Muscle layer of colon (tissue), 2 donors: ENCODE results near the gene GNA12.
A peak's percentile ranks its signal among the peaks of the same experiment; 100 is the strongest.

Experiments
- H3K27ac ChIP-seq: one replicate; pipeline ENCODE4 v1.7.0; 2013; ENCODE audit warnings: low read depth, mild to moderate bottlenecking, low read length, moderate library complexity
- H3K27me3 ChIP-seq, 2 donors: one replicate each; pipeline ENCODE4 v1.7.0; 2013; ENCODE audit warnings: low read length in 2 of 2, mild to moderate bottlenecking in 2 of 2; ENCODE audit not compliant: insufficient read depth in 2 of 2, control insufficient read depth in 1 of 2
- H3K36me3 ChIP-seq: one replicate; pipeline ENCODE4 v1.7.0; 2013; ENCODE audit warnings: mild to moderate bottlenecking, low read length; ENCODE audit not compliant: insufficient read depth
- H3K4me1 ChIP-seq: one replicate; pipeline ENCODE4 v1.7.0; 2013; ENCODE audit warnings: mild to moderate bottlenecking, low read length; ENCODE audit not compliant: insufficient read depth
- H3K4me3 ChIP-seq, 2 donors: one replicate each; pipeline ENCODE4 v1.7.0; 2013; ENCODE audit warnings: low read length in 2 of 2, low read depth in 1 of 2, mild to moderate bottlenecking in 1 of 2, moderate library complexity in 1 of 2
- H3K9ac ChIP-seq: one replicate; pipeline ENCODE4 v1.7.0; 2013; ENCODE audit warnings: low read length
- H3K9me3 ChIP-seq: one replicate; pipeline ENCODE4 v1.7.0; 2013; ENCODE audit warnings: mild to moderate bottlenecking, low read length
- donor health status: abdominal sarcoma.
- donor health status: Adenocarcinoma of cecum.

Gene GNA12

GRCh38 chr7:2833083-2833910, 10.8 kb downstream of the GNA12 start:
- peaks cover 11% of the 10 kb centered on the region for H3K4me1 ChIP-seq
- H3K27ac ChIP-seq: no peak overlapping the region
- no peaks in the 10 kb centered on the region for H3K9me3 ChIP-seq

GRCh38 chr7:2832461-2832860, 11.6 kb downstream of the GNA12 start:
- Histone ChIP-seq H3K36me3 (peaks cover 5% of the 10 kb centered on the region), H3K27me3 (no peaks in the 10 kb centered on the region), H3K9ac (no peak overlapping the region), H3K4me1 (peaks cover 4% of the 10 kb centered on the region), H3K27ac (no peak overlapping the region), H3K9me3 (no peaks in the 10 kb centered on the region), H3K4me3 (no peak overlapping the region)

More at GRCh38 chr7:2833083-2833910, 10.8 kb downstream of the GNA12 start:
- H3K9ac ChIP-seq: no peak overlapping the region
- no peak overlapping the region for H3K4me3 ChIP-seq
- H3K27me3 ChIP-seq: no peaks in the 10 kb centered on the region
- peaks cover 5% of the 10 kb centered on the region for H3K36me3 ChIP-seq

GRCh38 chr7:2830609-2831376, 13.3 kb downstream of the GNA12 start:
- Histone ChIP-seq H3K36me3 (peaks cover 5% of the 10 kb centered on the region), H3K4me1 (peaks cover under 1% of the 10 kb centered on the region), H3K9ac (no peak overlapping the region), H3K9me3 (no peaks in the 10 kb centered on the region), H3K27ac (no peak overlapping the region), H3K4me3 (no peak overlapping the region), H3K27me3 (no peaks in the 10 kb centered on the region)

- Histone ChIP-seq H3K9ac (no peak overlapping the region), H3K36me3 (no peaks in the 10 kb centered on the region), H3K4me3 (no peak overlapping the region), H3K27ac (no peak overlapping the region), H3K9me3 (no peaks in the 10 kb centered on the region), H3K27me3 (no peaks in the 10 kb centered on the region), H3K4me1 (peaks cover 18% of the 10 kb centered on the region)
Observed at GRCh38 chr7:2829040-2829439, 15.1 kb downstream of the GNA12 start.

- Histone ChIP-seq H3K9me3 (no peaks in the 10 kb centered on the region), H3K4me1 (peaks cover 33% of the 10 kb centered on the region), H3K27me3 (no peaks in the 10 kb centered on the region), H3K27ac (no peak overlapping the region), H3K4me3 (no peak overlapping the region), H3K9ac (no peak overlapping the region), H3K36me3 (no peaks in the 10 kb centered on the region)
Observed at GRCh38 chr7:2826771-2827170, 17.3 kb downstream of the GNA12 start.

GRCh38 chr7:2825559-2826227, 18.4 kb downstream of the GNA12 start:
- Histone ChIP-seq H3K4me3 (no peak overlapping the region), H3K9me3 (no peaks in the 10 kb centered on the region), H3K9ac (no peak overlapping the region), H3K27ac (peak overlapping the region; percentile 37), H3K36me3 (no peaks in the 10 kb centered on the region), H3K27me3 (no peaks in the 10 kb centered on the region), H3K4me1 (peaks cover 44% of the 10 kb centered on the region)

- Histone ChIP-seq H3K9me3 (no peaks in the 10 kb centered on the region), H3K36me3 (no peaks in the 10 kb centered on the region), H3K9ac (no peak overlapping the region), H3K27me3 (no peaks in the 10 kb centered on the region), H3K4me3 (no peak overlapping the region), H3K4me1 (peaks cover 51% of the 10 kb centered on the region), H3K27ac (no peak overlapping the region)
Observed at GRCh38 chr7:2824678-2825461, 19.2 kb downstream of the GNA12 start.

GRCh38 chr7:2824026-2824677, 20.0 kb downstream of the GNA12 start:
- Histone ChIP-seq H3K27me3 (no peaks in the 10 kb centered on the region), H3K4me3 (no peak overlapping the region), H3K36me3 (no peaks in the 10 kb centered on the region), H3K9me3 (no peaks in the 10 kb centered on the region), H3K4me1 (peaks cover 59% of the 10 kb centered on the region), H3K9ac (no peak overlapping the region), H3K27ac (no peak overlapping the region)

GRCh38 chr7:2823130-2823529, 21.0 kb downstream of the GNA12 start:
- Histone ChIP-seq H3K9me3 (no peaks in the 10 kb centered on the region), H3K9ac (no peak overlapping the region), H3K36me3 (no peaks in the 10 kb centered on the region), H3K27me3 (no peaks in the 10 kb centered on the region), H3K27ac (no peak overlapping the region), H3K4me1 (peaks cover 62% of the 10 kb centered on the region), H3K4me3 (no peak overlapping the region)

GRCh38 chr7:2821842-2822507, 22.1 kb downstream of the GNA12 start:
- Histone ChIP-seq H3K36me3 (no peaks in the 10 kb centered on the region), H3K4me3 (no peak overlapping the region), H3K4me1 (peaks cover 62% of the 10 kb centered on the region), H3K27ac (no peak overlapping the region), H3K9ac (no peak overlapping the region), H3K9me3 (no peaks in the 10 kb centered on the region), H3K27me3 (no peaks in the 10 kb centered on the region)
